HG03354 (cell line): ENCODE measurements around the gene ADAMTS8.

ENCODE experiments used
- ATAC-seq: cut with Tn5 transposase; IDR thresholded peaks from one replicate; pipeline ENCODE4 v1.9.1; 2021; ENCODE audit warnings: mild to moderate bottlenecking; ENCODE audit not compliant: unreplicated experiment, poor library complexity, severe bottlenecking

The ADAMTS8 gene

GRCh38 chr11:130428316-130429119 lies at the start of gene ADAMTS8:
Gene ADAMTS8, minus strand, starts transcription at chr11:130428609. Its CDS starts 323 bp downstream, at chr11:130428286.
- ATAC-seq = no peak

- no peak for ATAC-seq
Measured at GRCh38 chr11:130477586-130478203, 49.3 kb upstream of the ADAMTS8 start.

- ATAC-seq = no peak
Measured at GRCh38 chr11:130476922-130477491, 48.6 kb upstream of the ADAMTS8 start.

- ATAC-seq = no peak
Measured at GRCh38 chr11:130476200-130476921, 48.0 kb upstream of the ADAMTS8 start.

GRCh38 chr11:130475426-130476053 lies 47.1 kb upstream of the ADAMTS8 start:
- no peak for ATAC-seq

- no peak for ATAC-seq
Measured at GRCh38 chr11:130474637-130475400, 46.4 kb upstream of the ADAMTS8 start.

- ATAC-seq = no peak
Measured at GRCh38 chr11:130473795-130474377, 45.5 kb upstream of the ADAMTS8 start.

GRCh38 chr11:130473056-130473794 lies 44.8 kb upstream of the ADAMTS8 start:
- ATAC-seq = no peak

- no peak for ATAC-seq
Measured at GRCh38 chr11:130472434-130472961, 44.1 kb upstream of the ADAMTS8 start.

- no peak for ATAC-seq
Measured at GRCh38 chr11:130471731-130472433, 43.5 kb upstream of the ADAMTS8 start.

GRCh38 chr11:130470832-130471706 lies 42.7 kb upstream of the ADAMTS8 start:
- no peak for ATAC-seq

GRCh38 chr11:130469181-130469580 lies 40.8 kb upstream of the ADAMTS8 start:
- no peak for ATAC-seq

- ATAC-seq = no peak
Measured at GRCh38 chr11:130467116-130467900, 38.9 kb upstream of the ADAMTS8 start.

- no peak for ATAC-seq
Measured at GRCh38 chr11:130465263-130465662, 36.9 kb upstream of the ADAMTS8 start.

- ATAC-seq = no peak
Measured at GRCh38 chr11:130464291-130464812, 35.9 kb upstream of the ADAMTS8 start.
